CD14-positive monocyte (primary cell): ENCODE results near the gene PRDX5. TPM values are rescaled to one million over a fixed set of nuclear protein-coding genes. Genes with fewer than 3 reads are reported as not detected.

Experiments
- DNase-seq, 3 donors: peaks; one replicate each; pipeline ENCODE4 v3.0.0-alpha.2; 2011 to 2022
- H2AFZ ChIP-seq: 2 replicates; pipeline ENCODE4 v1.6.0; 2012; ENCODE audit warnings: mild to moderate bottlenecking, low read depth, low read length, inconsistent platforms; ENCODE audit not compliant: insufficient read depth, poor library complexity, severe bottlenecking
- H3K27ac ChIP-seq, 2 donors: 1 replicate in 1 of 2; 2 replicates in 1 of 2; pipeline ENCODE4 v1.5.1; 2012 to 2013; ENCODE audit warnings: low read length in 2 of 2, control low read depth in 1 of 2, inconsistent platforms in 1 of 2, low read depth in 1 of 2, mild to moderate bottlenecking in 1 of 2
- H3K27me3 ChIP-seq, 2 donors: one replicate each; pipeline versions ENCODE4 v1.6.0 to v1.6.1; 2011 to 2013; ENCODE audit warnings: low read length in 2 of 2; ENCODE audit not compliant: control insufficient read depth in 2 of 2, insufficient read depth in 2 of 2
- H3K36me3 ChIP-seq, 2 donors: replicated peaks in 1 of 2; 1 replicate in 1 of 2; 2 replicates in 1 of 2; pipeline versions ENCODE4 v1.5.1 to v1.6.1; 2012 to 2013; ENCODE audit warnings: low read length in 2 of 2, control low read depth in 1 of 2, inconsistent platforms in 1 of 2, mild to moderate bottlenecking in 1 of 2; ENCODE audit not compliant: insufficient read depth in 2 of 2, control insufficient read depth in 1 of 2
- H3K4me1 ChIP-seq, 2 donors: 1 replicate in 1 of 2; 2 replicates in 1 of 2; pipeline versions ENCODE4 v1.5.1 to v1.6.1; 2012 to 2013; ENCODE audit warnings: low read length in 2 of 2, control low read depth in 1 of 2, inconsistent platforms in 1 of 2, mild to moderate bottlenecking in 1 of 2, moderate library complexity in 1 of 2; ENCODE audit not compliant: insufficient read depth in 2 of 2, control insufficient read depth in 1 of 2
- H3K4me2 ChIP-seq: replicated peaks from 2 replicates; pipeline ENCODE3; 2012; ENCODE audit warnings: low read length, moderate library complexity, mild to moderate bottlenecking; ENCODE audit not compliant: poor library complexity, severe bottlenecking; ENCODE audit errors: extremely low read depth
- H3K4me3 ChIP-seq, 3 experiments: fragments of 200-600 bp in 1 of 3; sonication (generic) in 1 of 3; replicated peaks in 1 of 3; 1 replicate in 2 of 3; 2 replicates in 1 of 3; pipeline ENCODE4 v1.5.1; 2011 to 2013; ENCODE audit warnings: low read length in 3 of 3, mild to moderate bottlenecking in 3 of 3, control low read depth in 2 of 3, low read depth in 2 of 3, inconsistent platforms in 1 of 3, moderate library complexity in 1 of 3
- H3K79me2 ChIP-seq: 2 replicates; pipeline ENCODE4 v1.6.0; 2012; ENCODE audit warnings: mild to moderate bottlenecking, control low read depth, inconsistent platforms, low read length, moderate library complexity; ENCODE audit not compliant: insufficient read depth
- H3K9ac ChIP-seq: 2 replicates; pipeline ENCODE4 v1.6.0; 2017; ENCODE audit warnings: low read length, mild to moderate bottlenecking; ENCODE audit not compliant: insufficient read depth, poor library complexity, severe bottlenecking
- H3K9me3 ChIP-seq, 2 donors: replicated peaks in 1 of 2; 1 replicate in 1 of 2; 2 replicates in 1 of 2; pipeline versions ENCODE4 v1.5.1 to v1.6.1; 2012 to 2013; ENCODE audit warnings: low read length in 2 of 2, control low read depth in 1 of 2; ENCODE audit not compliant: control insufficient read depth in 1 of 2, insufficient read depth in 1 of 2
- H4K20me1 ChIP-seq: 2 replicates; pipeline ENCODE4 v1.6.0; 2012; ENCODE audit warnings: mild to moderate bottlenecking, low read length, control low read depth, moderate library complexity; ENCODE audit not compliant: insufficient read depth
- H3K27ac Mint-ChIP-seq, 7 donors: one replicate each; pipeline ENCODE4 v1.8.0; 2020; ENCODE audit warnings: mild to moderate bottlenecking in 7 of 7, mixed read lengths in 7 of 7, moderate library complexity in 6 of 7, inconsistent platforms in 2 of 7
- H3K27me3 Mint-ChIP-seq, 3 donors: one replicate each; pipeline ENCODE4 v1.8.0; 2021 to 2022; ENCODE audit warnings: low read depth in 3 of 3, mild to moderate bottlenecking in 3 of 3, mixed read lengths in 3 of 3, moderate library complexity in 3 of 3, inconsistent platforms in 1 of 3
- H3K36me3 Mint-ChIP-seq, 2 donors: one replicate each; pipeline ENCODE4 v1.8.0; 2020; ENCODE audit warnings: mixed read lengths in 2 of 2, inconsistent platforms in 1 of 2, mild to moderate bottlenecking in 1 of 2
- H3K4me1 Mint-ChIP-seq: one replicate; pipeline ENCODE4 v1.8.0; 2020; ENCODE audit warnings: mild to moderate bottlenecking, mixed read lengths
- H3K4me3 Mint-ChIP-seq, 2 donors: one replicate each; pipeline ENCODE4 v1.8.0; 2020; ENCODE audit warnings: mild to moderate bottlenecking in 2 of 2, mixed read lengths in 2 of 2, moderate library complexity in 1 of 2
- H3K9me3 Mint-ChIP-seq, 7 donors: one replicate each; pipeline ENCODE4 v1.8.0; 2020 to 2022; ENCODE audit warnings: mixed read lengths in 7 of 7, mild to moderate bottlenecking in 6 of 7, moderate library complexity in 6 of 7, inconsistent platforms in 2 of 7
- WGBS: methylation state at CpG from one replicate; pipeline ENCODE4 v1.1.5; 2013; ENCODE audit warnings: missing lambda C conversion rate; ENCODE audit not compliant: insufficient coverage; 5-methylcytosine and 5-hydroxymethylcytosine counted together
- intact Hi-C, 2 donors: fragments of 100-400 bp; cut with micrococcal nuclease; formaldehyde crosslinking; loops; one replicate each; pipeline versions ENCODE4 v1.15.0 to v1.15.1; 2023
- polyA plus RNA-seq, 3 donors: library from polyadenylated mRNA; depleted of rRNA in 1 of 3; unstranded in 2 of 3; stranded (reverse) in 1 of 3; fragments of 300-500 nt in 2 of 3; fragments of >200 nt in 1 of 3; fragmentation: Illumina TruSeq in 2 of 3; gene quantifications; 1 replicate in 2 of 3; 2 replicates in 1 of 3; pipeline ENCODE4 v1.2.3, GENCODE V29; 2012 to 2021
- TF ChIP-seq, protein P1 (sequence below): fragments of 200-600 bp; IDR thresholded peaks from one replicate; pipeline ENCODE4 v1.8.0; 2022; ENCODE audit warnings: antibody characterized with exemption, mild to moderate bottlenecking

The PRDX5 gene
- polyA plus RNA-seq, 3 donors: 136 to 318 (median 286) TPM

DNA sequence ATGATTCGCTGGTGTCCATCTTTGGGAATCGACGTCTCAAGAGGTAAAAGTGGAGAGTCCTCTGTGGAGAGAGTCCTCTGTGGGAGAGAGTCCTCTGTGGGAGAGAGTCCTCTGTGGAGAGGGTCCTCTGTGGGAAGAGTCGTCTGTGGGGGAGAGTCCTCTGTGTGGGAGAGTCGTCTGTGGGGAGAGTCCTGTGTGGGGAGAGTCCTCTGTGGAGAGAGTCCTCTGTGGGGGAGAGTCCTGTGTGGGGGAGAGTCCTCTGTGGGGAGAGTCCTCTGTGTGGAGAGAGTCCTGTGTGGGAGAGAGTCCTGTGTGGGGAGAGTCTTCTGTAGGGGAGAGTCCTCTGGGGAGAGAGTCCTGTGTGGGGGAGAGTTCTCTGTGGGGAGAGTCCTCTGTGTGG lies 3.1 kb downstream of the PRDX5 start:
- H3K4me1 Mint-ChIP-seq: peaks cover 26% of the 10 kb centered on the region
- Histone ChIP-seq H3K9ac (no peak overlapping the region), H2AFZ (no peak overlapping the region), H3K27ac (no peak overlapping the region), H3K27me3 (no peaks in the 10 kb centered on the region), H3K4me2 (no peak overlapping the region), H3K36me3 (peaks cover 21 to 33% of the 10 kb centered on the region in 2 donors), H3K4me1 (peaks cover 27 to 35% of the 10 kb centered on the region in 2 donors), H4K20me1 (peaks cover 5% of the 10 kb centered on the region), H3K9me3 (no peaks in the 10 kb centered on the region), H3K79me2 (peaks cover 4% of the 10 kb centered on the region), H3K4me3 (no peak overlapping the region)
- H3K4me3 Mint-ChIP-seq: no peak overlapping the region
- TF ChIP-seq, protein P1, sequence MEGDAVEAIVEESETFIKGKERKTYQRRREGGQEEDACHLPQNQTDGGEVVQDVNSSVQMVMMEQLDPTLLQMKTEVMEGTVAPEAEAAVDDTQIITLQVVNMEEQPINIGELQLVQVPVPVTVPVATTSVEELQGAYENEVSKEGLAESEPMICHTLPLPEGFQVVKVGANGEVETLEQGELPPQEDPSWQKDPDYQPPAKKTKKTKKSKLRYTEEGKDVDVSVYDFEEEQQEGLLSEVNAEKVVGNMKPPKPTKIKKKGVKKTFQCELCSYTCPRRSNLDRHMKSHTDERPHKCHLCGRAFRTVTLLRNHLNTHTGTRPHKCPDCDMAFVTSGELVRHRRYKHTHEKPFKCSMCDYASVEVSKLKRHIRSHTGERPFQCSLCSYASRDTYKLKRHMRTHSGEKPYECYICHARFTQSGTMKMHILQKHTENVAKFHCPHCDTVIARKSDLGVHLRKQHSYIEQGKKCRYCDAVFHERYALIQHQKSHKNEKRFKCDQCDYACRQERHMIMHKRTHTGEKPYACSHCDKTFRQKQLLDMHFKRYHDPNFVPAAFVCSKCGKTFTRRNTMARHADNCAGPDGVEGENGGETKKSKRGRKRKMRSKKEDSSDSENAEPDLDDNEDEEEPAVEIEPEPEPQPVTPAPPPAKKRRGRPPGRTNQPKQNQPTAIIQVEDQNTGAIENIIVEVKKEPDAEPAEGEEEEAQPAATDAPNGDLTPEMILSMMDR: no peak
- DNase-seq: no peak
- peak overlapping the region in 2 of 7 donors; percentile 47 to 79 for H3K27ac Mint-ChIP-seq
- no peaks in the 10 kb centered on the region for H3K9me3 Mint-ChIP-seq
- H3K36me3 Mint-ChIP-seq: peaks cover 24 to 40% of the 10 kb centered on the region in 2 donors
- peaks cover 0 to 1% (median 0%) of the 10 kb centered on the region in 3 donors for H3K27me3 Mint-ChIP-seq
- 82% methylated on average over 2 of the region's 5 CpGs for WGBS
- intact Hi-C loops: no loop called here

DNA sequence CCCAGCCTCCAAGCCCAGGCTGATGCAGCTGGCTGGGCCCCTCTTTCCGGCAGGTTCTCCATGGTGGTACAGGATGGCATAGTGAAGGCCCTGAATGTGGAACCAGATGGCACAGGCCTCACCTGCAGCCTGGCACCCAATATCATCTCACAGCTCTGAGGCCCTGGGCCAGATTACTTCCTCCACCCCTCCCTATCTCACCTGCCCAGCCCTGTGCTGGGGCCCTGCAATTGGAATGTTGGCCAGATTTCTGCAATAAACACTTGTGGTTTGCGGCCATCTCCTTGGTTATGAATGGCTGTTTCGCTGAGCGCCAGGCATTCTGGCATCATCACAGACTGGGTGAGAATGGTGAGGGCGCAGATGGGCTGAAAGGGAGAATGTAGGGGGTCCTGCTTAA lies 3.6 kb downstream of the PRDX5 start:
- no peak overlapping the region for H3K4me2 ChIP-seq
- 100% methylated on average over 4 of the region's 5 CpGs for WGBS
- Mint-ChIP-seq H3K4me3 (no peak overlapping the region), H3K27ac (no peak overlapping the region), H3K27me3 (peaks cover 0 to 3% (median 0%) of the 10 kb centered on the region in 3 donors), H3K4me1 (peaks cover 21% of the 10 kb centered on the region), H3K36me3 (peaks cover 24 to 37% of the 10 kb centered on the region in 2 donors), H3K9me3 (no peaks in the 10 kb centered on the region)
- H2AFZ ChIP-seq: no peak overlapping the region
- peaks cover 4% of the 10 kb centered on the region for H3K79me2 ChIP-seq
- H3K9me3 ChIP-seq: no peaks in the 10 kb centered on the region
- H3K9ac ChIP-seq: no peak overlapping the region
- DNase-seq: no peak
- peaks cover 22 to 30% of the 10 kb centered on the region in 2 donors for H3K4me1 ChIP-seq
- intact Hi-C loops: no loop called here
- no peak overlapping the region for H3K27ac ChIP-seq
- no peak overlapping the region for H3K4me3 ChIP-seq
- TF ChIP-seq, protein P1: no peak
- no peaks in the 10 kb centered on the region for H4K20me1 ChIP-seq
- H3K36me3 ChIP-seq: peaks cover 19 to 30% of the 10 kb centered on the region in 2 donors
- H3K27me3 ChIP-seq: no peaks in the 10 kb centered on the region
